RPMI8226 (cell line): ENCODE data around the gene PPP1R15B.

Experiments
- DNase-seq: peaks from one replicate; pipeline ENCODE4 v3.0.0-alpha.2; 2015

PPP1R15B gene

GRCh38 chr1:204419064-204419403 lies 7.4 kb upstream of the PPP1R15B start:
- DNase-seq: no peak

- DNase-seq: no peak
Measured at GRCh38 chr1:204418174-204419063, 6.8 kb upstream of the PPP1R15B start.

- peak; percentile 51 for DNase-seq
Measured at GRCh38 chr1:204417074-204417997, 5.7 kb upstream of the PPP1R15B start.

- no peak for DNase-seq
Measured at GRCh38 chr1:204416589-204417073, 5.0 kb upstream of the PPP1R15B start.

GRCh38 chr1:204415351-204415750 lies 3.7 kb upstream of the PPP1R15B start:
- DNase-seq: no peak

GRCh38 chr1:204414016-204414415 lies 2.4 kb upstream of the PPP1R15B start:
- no peak for DNase-seq

GRCh38 chr1:204413170-204413535 lies 1.5 kb upstream of the PPP1R15B start:
- DNase-seq: no peak

GRCh38 chr1:204410688-204411450 lies 748 bp downstream of the PPP1R15B start:
- DNase-seq: peak; percentile 42

- DNase-seq: no peak
Measured at GRCh38 chr1:204409836-204410687, 1.6 kb downstream of the PPP1R15B start.

GRCh38 chr1:204409123-204409522 lies 2.5 kb downstream of the PPP1R15B start:
- no peak for DNase-seq

GRCh38 chr1:204408602-204409001 lies 3.0 kb downstream of the PPP1R15B start:
- DNase-seq: no peak

GRCh38 chr1:204408074-204408507 lies 3.5 kb downstream of the PPP1R15B start:
- DNase-seq: peak; percentile 88

- DNase-seq: no peak
Measured at GRCh38 chr1:204407295-204407971, 4.2 kb downstream of the PPP1R15B start.

- no peak for DNase-seq
Measured at GRCh38 chr1:204406621-204407020, 5.0 kb downstream of the PPP1R15B start.

- no peak for DNase-seq
Measured at GRCh38 chr1:204405988-204406387, 5.6 kb downstream of the PPP1R15B start.

- no peak for DNase-seq
Measured at GRCh38 chr1:204404629-204405028, 7.0 kb downstream of the PPP1R15B start.

GRCh38 chr1:204402391-204402790 lies 9.2 kb downstream of the PPP1R15B start:
- no peak for DNase-seq

- DNase-seq: no peak
Measured at GRCh38 chr1:204401730-204402129, 9.9 kb downstream of the PPP1R15B start.

- peak; percentile 2 for DNase-seq
Measured at GRCh38 chr1:204400882-204401510, 10.6 kb downstream of the PPP1R15B start.
